Measurements from ENCODE around the gene RBMS3. TPM values are rescaled to one million over a fixed set of nuclear protein-coding genes. Genes with fewer than 3 reads are reported as not detected.

RBMS3 gene
- total and polyA plus RNA-seq, 2 of the 8 experiments (the other 6 are each of a cell fraction or from before 2014, with no cell fraction given): 3.7 to 6.9 TPM

GRCh38 chr3:29701326-29701983 lies 420.6 kb downstream of the RBMS3 start:
- Histone ChIP-seq H3K79me1 (ENCODE audit: low read depth, low read length) (no peaks in the 10 kb centered on the region), H4K5ac (ENCODE audit: insufficient read length, low read depth, low read length) (no peak overlapping the region), H2AK5ac (ENCODE audit: low read depth, low read length) (no peak overlapping the region), H3K27ac (ENCODE audit: low read depth, low read length) (no peak overlapping the region), H2BK5ac (ENCODE audit: low read depth, low read length) (no peak overlapping the region), H2BK15ac (ENCODE audit: low read length) (no peak overlapping the region), H3K79me2 (ENCODE audit: control insufficient read depth in 1 of 2, insufficient read depth in 2 of 2, low read length in 2 of 2) (no peaks in the 10 kb centered on the region), H3K23ac (ENCODE audit: insufficient read length) (no peak overlapping the region), H4K8ac (ENCODE audit: extremely low read depth, insufficient read depth, low read length) (no peak overlapping the region), H3K18ac (ENCODE audit: extremely low read depth, low read length) (no peak overlapping the region), H2BK20ac (ENCODE audit: low read length) (no peak overlapping the region), H3K9me3 (ENCODE audit: insufficient read depth in 2 of 2, low read depth in 1 of 2, low read length in 1 of 2) (peaks cover 0 to 14% of the 10 kb centered on the region in 2 experiments; a peak in 2 of 4 replicates), H2AFZ (ENCODE audit: low read length) (no peak overlapping the region), H3K36me3 (ENCODE audit: control insufficient read depth in 2 of 4, insufficient read depth in 4 of 4, low read length in 3 of 4) (peaks cover 0 to 5% (median 0%) of the 10 kb centered on the region in 4 experiments; a peak in 1 of 8 replicates), H3K9ac (replicated peaks in 1 of 4; ENCODE audit: extremely low read depth in 1 of 4, low read depth in 3 of 4, low read length in 3 of 4) (no peak overlapping the region), H3K4me3 (ENCODE audit: extremely low read depth in 1 of 4, insufficient read depth in 2 of 4, low read depth in 3 of 4, low read length in 4 of 4) (no peak overlapping the region), H3K4ac (replicated peaks; ENCODE audit: insufficient read length, low read depth, low read length) (no peak overlapping the region), H4K91ac (replicated peaks; ENCODE audit: insufficient read length, low read length) (no peak overlapping the region), H3K14ac (ENCODE audit: insufficient read length) (no peak overlapping the region), H3K23me2 (ENCODE audit: low read depth, low read length) (no peaks in the 10 kb centered on the region), H3K27me3 (replicated peaks in 1 of 4; ENCODE audit: control insufficient read depth in 3 of 4, extremely low read depth in 1 of 4, insufficient read depth in 3 of 4, low read length in 3 of 4) (no peaks in the 10 kb centered on the region), H3K4me2 (ENCODE audit: insufficient read depth in 1 of 2, low read depth in 2 of 2, low read length in 2 of 2) (no peak overlapping the region), H4K20me1 (replicated peaks in 1 of 2; ENCODE audit: control insufficient read depth in 1 of 2, insufficient read depth in 2 of 2, low read length in 2 of 2) (no peaks in the 10 kb centered on the region), H2BK12ac (ENCODE audit: low read depth, low read length) (no peak overlapping the region), H3K4me1 (replicated peaks in 1 of 4; ENCODE audit: control insufficient read depth in 3 of 4, insufficient read depth in 4 of 4, low read length in 3 of 4) (peaks cover 0 to 6% (median 0%) of the 10 kb centered on the region in 4 experiments; a peak in 2 of 7 replicates), H3K56ac (replicated peaks; ENCODE audit: insufficient read length, low read depth, low read length) (no peak overlapping the region), H2BK120ac (replicated peaks; ENCODE audit: low read depth, low read length) (no peak overlapping the region)
- ChIA-PET POLR2A (ENCODE audit: partially characterized antibody) (no interaction called here), CTCF (ENCODE audit: partially characterized antibody) (interaction anchor here (0.6 to 1.0 kb wide), 5 partner anchors 23 to 548 kb away, joined by 3 read pairs; no protein-coding TSS in a partner anchor)
- 89% methylated on average over 23 of the region's 41 CpGs; no CpG with 5 or more reads in 1 of the 2 experiments for WGBS, 2 experiments (ENCODE audit: extremely low coverage in 1 of 2, insufficient coverage in 1 of 2, insufficient read length in 1 of 2, insufficient replicate concordance in 2 of 2, low coverage in 1 of 2, low lambda C conversion rate in 2 of 2, missing lambda C conversion rate in 1 of 2)
- FAIRE-seq: no peak
- no peak for DNase-seq (ENCODE audit: low read depth in 1 of 2, low spot score in 2 of 2)
- TF ChIP-seq MAFK (IDR thresholded peaks at IDR 0.05; ENCODE audit: low read depth, low read length) (no peak), RNF2 (IDR thresholded peaks at IDR 0.05; ENCODE audit: borderline replicate concordance, low read depth, low read length, missing control alignments, poor library complexity, severe bottlenecking) (no peak), CEBPB (IDR thresholded peaks at IDR 0.05; ENCODE audit: low read depth, low read length) (no peak), POLR2A (IDR thresholded peaks at IDR 0.05; ENCODE audit: control extremely low read depth in 1 of 2, low read depth in 2 of 2, low read length in 2 of 2) (no peak), YY1 (IDR thresholded peaks at IDR 0.05; ENCODE audit: low read depth, low read length) (no peak), KDM5A (IDR thresholded peaks at IDR 0.05; ENCODE audit: low read length) (no peak), BACH1 (IDR thresholded peaks at IDR 0.05; ENCODE audit: low read length) (no peak), BRCA1 (IDR thresholded peaks at IDR 0.05; ENCODE audit: low read depth, low read length) (no peak), PHF8 (conservative IDR thresholded peaks at IDR 0.05; ENCODE audit: low read depth, low read length) (no peak), SUZ12 (IDR thresholded peaks at IDR 0.05; ENCODE audit: low read length) (no peak), TEAD4 (IDR thresholded peaks at IDR 0.05; ENCODE audit: low read depth, low read length) (no peak), EZH2 (IDR thresholded peaks at IDR 0.05; ENCODE audit: low read depth, low read length, severe bottlenecking) (no peak), BCL11A (IDR thresholded peaks at IDR 0.05; ENCODE audit: low read depth in 2 of 2, low read length in 2 of 2) (no peak), ZNF274 (IDR thresholded peaks at IDR 0.05; ENCODE audit: borderline replicate concordance, extremely low read depth, low read length) (no peak)
